Sciatic nerve (tissue), 2 donors: ENCODE results near the gene TMC8. TPM values are rescaled to one million over a fixed set of nuclear protein-coding genes. Genes with fewer than 3 reads are reported as not detected.
"Not testable (repeated sequence)": the region's sequence is repeated elsewhere in the genome, so short reads cannot be mapped to it uniquely, and the experiment has no call there.

Experiments used
- ATAC-seq: fragments of 200-7000 bp; cut with Tn5 transposase; one replicate; pipeline ENCODE4 v1.9.1; 2020; ENCODE audit warnings: mild to moderate bottlenecking, moderate library complexity
- DNase-seq: peaks from one replicate; pipeline ENCODE4 v3.0.0-alpha.2; 2020; ENCODE audit warnings: low spot score
- intact Hi-C: fragments of 100-400 bp; cut with DNase I; formaldehyde crosslinking; loops from one replicate; pipeline ENCODE4 v1.14.2; 2022
- total RNA-seq: library from RNA; stranded (reverse); fragmentation: NEBNext Ultra II Directional; extraction: Animal tissue kit (Norgen Biotek cat#: 25700); gene quantifications from one replicate; pipeline ENCODE4 v1.2.1, GENCODE V29; 2021
- donor health status: DM: no; HTN: no; CAD: no.
- donor health status: DM: no; HTN: no; CAD: no.

TMC8 gene
- total RNA-seq, 1 donor from 2014 or later, result 12.5 TPM

- intact Hi-C loops, result no loop called here
- no peak for DNase-seq
- ATAC-seq, result peak; percentile 19
Measured at GRCh38 chr17:78168903-78169793, 38.6 kb downstream of the TMC8 start.

- DNase-seq (no peak), ATAC-seq (no peak)
- intact Hi-C loops, result no loop called here
Measured at GRCh38 chr17:78170692-78171590, 40.4 kb downstream of the TMC8 start.

GRCh38 chr17:78171591-78172248 is 41.1 kb downstream of the TMC8 start:
- intact Hi-C loops, DNase-seq, ATAC-seq: not testable (repeated sequence)

- intact Hi-C loops, result no loop called here
- DNase-seq (no peak), ATAC-seq (peak; percentile 28)
Measured at GRCh38 chr17:78172249-78173051, 41.9 kb downstream of the TMC8 start.

GRCh38 chr17:78173097-78173715 is 42.6 kb downstream of the TMC8 start:
- intact Hi-C loops, result no loop called here
- DNase-seq (no peak), ATAC-seq (peak; percentile 43)

- DNase-seq (peak; percentile 82), ATAC-seq (peak; percentile 58)
- intact Hi-C loops, result no loop called here
Measured at GRCh38 chr17:78174346-78174869, 43.8 kb downstream of the TMC8 start.

GRCh38 chr17:78174870-78175642 is 44.5 kb downstream of the TMC8 start:
- ATAC-seq, result no peak
- intact Hi-C loops, result loop anchor here (5.0 kb wide), 1 partner anchor 63 kb away; no protein-coding TSS in a partner anchor
- DNase-seq, result no peak

GRCh38 chr17:78175643-78175981 is 45.0 kb downstream of the TMC8 start:
- intact Hi-C loops, result loop anchor here (5.0 kb wide), 1 partner anchor 63 kb away; no protein-coding TSS in a partner anchor
- no peak for DNase-seq
- no peak for ATAC-seq

- intact Hi-C loops, result loop anchor here (5.0 kb wide), 1 partner anchor 64 kb away; no protein-coding TSS in a partner anchor
- DNase-seq, result peak; percentile 83
- peak; percentile 34 for ATAC-seq
Measured at GRCh38 chr17:78176548-78177025, 46.0 kb downstream of the TMC8 start.

GRCh38 chr17:78179372-78179771 is 48.8 kb downstream of the TMC8 start:
- intact Hi-C loops, result loop anchor here (5.0 kb wide), 1 partner anchor 67 kb away; no protein-coding TSS in a partner anchor
- DNase-seq (no peak), ATAC-seq (peak; percentile 47)

GRCh38 chr17:78180083-78180482 is 49.5 kb downstream of the TMC8 start:
- DNase-seq (no peak), ATAC-seq (peak; percentile 21)
- intact Hi-C loops, result no loop called here

- DNase-seq, result no peak
- intact Hi-C loops, result no loop called here
- no peak for ATAC-seq
Measured at GRCh38 chr17:78180508-78180907, 49.9 kb downstream of the TMC8 start.

- DNase-seq (no peak), ATAC-seq (no peak)
- intact Hi-C loops, result no loop called here
Measured at GRCh38 chr17:78182504-78182903, 51.9 kb downstream of the TMC8 start.

GRCh38 chr17:78183916-78184315 is 53.3 kb downstream of the TMC8 start:
- intact Hi-C loops, result no loop called here
- ATAC-seq (no peak), DNase-seq (no peak)

GRCh38 chr17:78184351-78184750 is 53.8 kb downstream of the TMC8 start:
- no peak for ATAC-seq
- no peak for DNase-seq
- intact Hi-C loops, result no loop called here

GRCh38 chr17:78184868-78185267 is 54.3 kb downstream of the TMC8 start:
- intact Hi-C loops, result no loop called here
- no peak for DNase-seq
- ATAC-seq, result no peak
